SKM-1 treated with dmso at 0.1 percent for 144 hours (cell line): ENCODE results near the gene SERPINB11.
"Not testable (repeated sequence)": the region's sequence is repeated elsewhere in the genome, so short reads cannot be mapped to it uniquely, and the experiment has no call there.

Source experiments
- DNase-seq: peaks from one replicate; lab custom pipeline; 2025; ENCODE audit not compliant: unreplicated experiment; lab: John Stamatoyannopoulos, UW

The SERPINB11 gene

GRCh38 chr18:63725682-63726480 is 23.1 kb downstream of the SERPINB11 start:
- DNase-seq, result no peak

GRCh38 chr18:63730773-63731172 is 28.0 kb downstream of the SERPINB11 start:
- no peak for DNase-seq

DNA sequence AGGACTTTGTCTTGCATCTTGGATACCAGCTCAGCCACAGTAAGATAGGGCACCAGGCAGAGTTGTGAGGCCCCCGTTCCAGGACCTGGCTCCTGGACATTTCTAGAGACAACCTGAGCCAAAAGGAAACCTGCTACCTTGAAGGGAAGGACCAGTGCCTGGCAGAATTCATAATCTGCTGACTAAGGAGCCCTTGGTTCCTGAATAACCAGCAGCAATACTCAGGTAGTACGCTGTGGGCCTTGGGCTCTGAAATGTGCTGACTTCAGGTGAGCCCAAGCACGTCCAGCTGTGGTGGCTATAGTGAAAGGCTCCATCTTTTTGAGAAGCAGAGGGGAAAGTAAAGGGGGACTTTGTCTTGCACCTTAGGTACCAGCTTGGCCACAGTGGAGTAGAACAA is 28.5 kb downstream of the SERPINB11 start:
- DNase-seq, result no peak

DNA sequence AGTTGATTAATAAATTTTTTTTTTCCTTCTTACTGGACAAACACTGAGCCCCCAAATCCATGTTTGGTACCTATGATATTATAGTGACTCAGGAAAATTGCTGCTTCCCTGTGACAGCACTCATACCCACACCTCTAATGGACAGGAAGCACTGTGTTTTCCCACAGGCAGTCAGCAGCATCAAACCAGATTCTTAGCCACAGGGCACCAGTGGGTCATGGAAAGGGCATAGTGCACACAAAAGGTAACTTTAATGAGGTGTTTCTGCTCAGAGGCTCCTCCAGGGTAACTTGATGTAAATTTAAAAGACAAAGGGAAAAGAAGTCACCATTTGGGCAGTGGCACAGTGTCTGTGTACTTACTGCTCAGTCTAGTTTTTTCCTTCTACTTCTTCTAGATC is 34.1 kb downstream of the SERPINB11 start:
- no peak for DNase-seq

DNA sequence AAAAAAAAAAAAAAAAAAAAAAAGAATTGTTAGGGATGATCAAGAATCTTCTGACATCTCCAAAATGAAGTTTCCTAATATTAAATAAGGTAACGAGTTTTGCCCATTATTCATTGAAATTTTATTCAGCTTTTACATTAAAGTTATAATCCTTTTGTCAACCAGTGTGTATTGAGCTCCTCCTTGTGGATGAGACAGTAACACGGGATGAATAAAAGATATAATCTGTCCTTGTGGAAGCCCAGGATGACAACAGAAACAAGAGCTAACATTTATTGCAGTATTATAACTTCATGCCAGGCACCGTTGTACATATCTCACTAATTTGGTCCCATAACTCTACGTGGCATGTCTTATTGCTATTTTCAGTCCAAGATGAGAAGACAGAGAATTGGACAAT is 39.0 kb downstream of the SERPINB11 start:
- DNase-seq, result peak; percentile 11

- DNase-seq, result no peak
These were observed 44.2 kb downstream of the SERPINB11 start for GRCh38 chr18:63747006-63747405.

DNA sequence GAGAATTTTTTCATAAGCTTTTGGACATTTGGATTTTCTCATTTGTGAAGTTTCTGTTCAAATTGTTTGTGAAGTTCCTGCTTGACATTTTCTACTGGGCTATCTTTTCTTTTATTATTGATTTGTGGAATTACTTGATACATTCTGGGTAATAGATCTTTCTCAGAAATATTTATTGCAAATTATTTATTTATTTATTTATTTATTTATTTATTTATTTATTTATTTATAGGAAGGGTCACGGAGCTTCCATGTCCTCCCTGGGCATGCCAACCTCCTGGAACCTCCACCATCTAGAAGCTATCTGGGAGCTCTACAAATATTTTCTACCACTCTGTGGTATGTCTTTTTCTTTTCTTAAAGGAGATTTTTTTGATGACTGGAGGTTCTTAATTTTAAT is 46.7 kb downstream of the SERPINB11 start:
- no peak for DNase-seq

- no peak for DNase-seq
These were observed 49.9 kb downstream of the SERPINB11 start for GRCh38 chr18:63752636-63753035.

GRCh38 chr18:63753676-63754075 is 50.9 kb downstream of the SERPINB11 start:
- DNase-seq, result no peak

GRCh38 chr18:63757541-63757940 is 54.8 kb downstream of the SERPINB11 start:
- no peak for DNase-seq

- DNase-seq, result no peak
These were observed 56.0 kb downstream of the SERPINB11 start for GRCh38 chr18:63758615-63759240.

DNA sequence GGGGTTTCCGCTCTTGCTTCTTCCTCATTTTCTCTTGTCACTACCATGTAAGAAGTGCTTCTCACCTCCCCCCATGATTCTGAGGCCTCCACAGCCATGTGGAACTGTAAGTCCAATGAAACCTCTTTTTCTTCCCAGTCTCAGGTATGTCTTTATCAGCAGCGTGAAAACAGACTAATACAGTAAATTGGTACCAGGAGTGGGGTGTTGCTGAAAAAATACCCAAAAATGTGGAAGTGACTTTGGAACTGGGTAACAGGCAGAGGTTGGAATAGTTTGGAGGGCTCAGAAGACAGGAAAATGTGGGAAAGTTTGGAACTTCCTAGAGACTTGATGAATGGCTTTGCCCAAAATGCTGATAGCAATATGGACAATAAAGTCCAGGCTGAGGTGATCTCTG is 57.0 kb downstream of the SERPINB11 start:
- not testable (repeated sequence) for DNase-seq

DNA sequence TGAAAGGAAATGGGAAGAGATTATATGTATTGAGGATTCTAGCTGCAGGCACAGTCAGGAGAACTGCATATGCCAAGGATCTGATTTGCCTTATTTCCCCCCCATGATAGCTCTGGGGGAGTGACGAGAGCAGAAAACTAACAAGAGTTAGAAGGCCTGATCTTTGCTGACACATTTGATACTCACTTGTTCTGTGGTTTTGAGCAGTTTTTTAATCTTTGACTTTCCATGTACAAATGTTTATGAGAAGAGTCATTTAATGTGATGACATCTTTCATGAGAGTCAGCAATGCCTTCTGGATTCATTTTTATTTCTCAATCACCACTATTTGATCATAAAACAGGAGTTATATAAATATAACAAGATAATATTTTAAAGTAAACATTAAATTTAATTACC is 59.8 kb downstream of the SERPINB11 start:
- DNase-seq, result no peak

DNA sequence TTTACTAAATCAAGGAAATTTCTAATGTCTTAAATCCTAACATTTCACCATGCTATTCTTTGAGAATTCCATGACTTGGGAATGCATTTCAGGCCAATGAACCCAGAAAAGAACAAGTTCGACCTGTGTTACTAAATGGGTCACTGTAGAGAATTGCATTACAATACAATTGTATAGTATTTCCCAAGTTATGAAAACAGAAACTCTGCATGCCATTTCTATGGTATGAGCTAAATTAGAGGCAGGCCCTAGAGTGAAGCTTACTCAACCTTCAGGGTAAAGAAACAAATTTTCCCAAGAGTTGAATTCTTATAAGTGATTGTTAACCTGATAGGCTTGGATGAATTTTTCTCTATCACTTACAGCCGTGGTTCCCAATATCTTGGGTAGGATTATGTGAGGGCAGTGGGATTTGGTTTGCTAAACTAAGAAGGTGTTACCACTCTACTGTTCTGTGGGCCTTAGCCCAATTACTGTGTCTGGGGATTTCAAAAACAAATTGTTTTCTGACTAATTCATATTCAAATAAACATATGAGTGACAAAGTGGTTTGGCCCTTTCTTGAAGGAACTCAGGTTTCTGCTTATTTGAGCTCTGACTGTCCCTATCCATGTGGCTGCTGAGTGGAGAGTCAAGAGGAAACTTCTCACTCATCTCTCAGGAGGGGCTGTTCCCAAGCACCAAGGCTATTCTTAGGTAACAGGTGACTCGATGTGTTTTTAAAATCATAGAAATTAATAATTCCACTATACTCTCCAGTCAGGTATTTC is 61.3 kb downstream of the SERPINB11 start:
- no peak for DNase-seq

DNA sequence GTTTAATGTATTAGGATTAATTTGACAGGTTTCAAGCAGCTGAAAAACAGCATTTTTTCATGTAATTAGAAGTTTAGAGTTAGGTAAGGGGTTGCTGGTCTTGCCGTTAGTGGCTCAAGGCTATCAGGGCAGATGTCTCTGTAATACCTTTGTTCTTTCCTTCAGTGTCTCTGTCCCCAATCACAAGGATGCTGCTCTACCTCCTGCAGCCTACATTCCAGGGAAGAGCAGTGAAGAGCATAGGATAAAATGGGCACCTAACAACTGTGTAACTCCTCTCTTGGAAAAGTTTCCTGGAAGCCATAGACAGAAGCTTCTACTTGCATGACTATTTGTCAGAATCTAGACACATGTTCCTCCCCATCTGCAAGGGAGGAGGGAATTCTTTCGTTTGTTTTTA is 63.1 kb downstream of the SERPINB11 start:
- DNase-seq, result no peak
